Measurements from ENCODE around the gene SPAG16. TPM values are rescaled to one million over a fixed set of nuclear protein-coding genes. Genes with fewer than 3 reads are reported as not detected.
A peak's percentile ranks its signal among the peaks of the same experiment; 100 is the strongest.

Gene SPAG16
- total RNA-seq, 1 experiment from 2014 or later, result 0.30 TPM

DNA sequence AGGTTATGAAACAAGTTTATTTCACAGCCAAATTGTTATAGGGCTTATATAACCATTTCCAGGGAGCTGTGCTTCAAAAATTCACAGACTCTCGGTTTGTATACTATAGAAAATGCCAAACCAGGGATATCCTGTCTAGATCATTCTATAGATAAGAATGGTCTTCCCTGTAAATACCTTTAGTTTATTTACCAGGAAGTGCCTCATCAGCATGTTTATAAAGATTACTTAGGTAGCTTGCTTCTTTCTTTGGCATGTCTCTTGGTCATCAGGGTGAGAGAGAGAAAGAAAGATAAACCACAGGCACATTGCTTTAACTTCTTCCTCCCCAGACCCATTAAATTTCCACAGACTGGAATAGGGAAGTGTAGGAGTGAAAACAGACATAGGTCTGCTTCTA lies 439.4 kb downstream of the SPAG16 start (continued):
- TF ChIP-seq, protein P1, sequence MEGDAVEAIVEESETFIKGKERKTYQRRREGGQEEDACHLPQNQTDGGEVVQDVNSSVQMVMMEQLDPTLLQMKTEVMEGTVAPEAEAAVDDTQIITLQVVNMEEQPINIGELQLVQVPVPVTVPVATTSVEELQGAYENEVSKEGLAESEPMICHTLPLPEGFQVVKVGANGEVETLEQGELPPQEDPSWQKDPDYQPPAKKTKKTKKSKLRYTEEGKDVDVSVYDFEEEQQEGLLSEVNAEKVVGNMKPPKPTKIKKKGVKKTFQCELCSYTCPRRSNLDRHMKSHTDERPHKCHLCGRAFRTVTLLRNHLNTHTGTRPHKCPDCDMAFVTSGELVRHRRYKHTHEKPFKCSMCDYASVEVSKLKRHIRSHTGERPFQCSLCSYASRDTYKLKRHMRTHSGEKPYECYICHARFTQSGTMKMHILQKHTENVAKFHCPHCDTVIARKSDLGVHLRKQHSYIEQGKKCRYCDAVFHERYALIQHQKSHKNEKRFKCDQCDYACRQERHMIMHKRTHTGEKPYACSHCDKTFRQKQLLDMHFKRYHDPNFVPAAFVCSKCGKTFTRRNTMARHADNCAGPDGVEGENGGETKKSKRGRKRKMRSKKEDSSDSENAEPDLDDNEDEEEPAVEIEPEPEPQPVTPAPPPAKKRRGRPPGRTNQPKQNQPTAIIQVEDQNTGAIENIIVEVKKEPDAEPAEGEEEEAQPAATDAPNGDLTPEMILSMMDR (IDR thresholded peaks at IDR 0.05 in 2 of 3, conservative IDR thresholded peaks at IDR 0.05 in 1 of 3; ENCODE audit: borderline replicate concordance in 1 of 3, insufficient read depth in 1 of 3, low read depth in 2 of 3, low read length in 2 of 3), result no peak
- TF ChIP-seq ZFX (IDR thresholded peaks at IDR 0.05), result no peak
- no peak for TF ChIP-seq FOSL1 (IDR thresholded peaks at IDR 0.05; ENCODE audit: low read depth)
- TF ChIP-seq, protein P2, sequence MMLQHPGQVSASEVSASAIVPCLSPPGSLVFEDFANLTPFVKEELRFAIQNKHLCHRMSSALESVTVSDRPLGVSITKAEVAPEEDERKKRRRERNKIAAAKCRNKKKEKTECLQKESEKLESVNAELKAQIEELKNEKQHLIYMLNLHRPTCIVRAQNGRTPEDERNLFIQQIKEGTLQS (IDR thresholded peaks at IDR 0.05), result no peak
- no peak for TF ChIP-seq EGR1 (IDR thresholded peaks at IDR 0.05; ENCODE audit: low read depth)
- no peak for TF ChIP-seq CEBPB (IDR thresholded peaks at IDR 0.05; ENCODE audit: low read depth)
- no peak for TF ChIP-seq CBX3 (IDR thresholded peaks at IDR 0.05; ENCODE audit: low read depth)
- no peak for TF ChIP-seq ZNF274 (IDR thresholded peaks at IDR 0.05; ENCODE audit: low read depth, low read length)

DNA sequence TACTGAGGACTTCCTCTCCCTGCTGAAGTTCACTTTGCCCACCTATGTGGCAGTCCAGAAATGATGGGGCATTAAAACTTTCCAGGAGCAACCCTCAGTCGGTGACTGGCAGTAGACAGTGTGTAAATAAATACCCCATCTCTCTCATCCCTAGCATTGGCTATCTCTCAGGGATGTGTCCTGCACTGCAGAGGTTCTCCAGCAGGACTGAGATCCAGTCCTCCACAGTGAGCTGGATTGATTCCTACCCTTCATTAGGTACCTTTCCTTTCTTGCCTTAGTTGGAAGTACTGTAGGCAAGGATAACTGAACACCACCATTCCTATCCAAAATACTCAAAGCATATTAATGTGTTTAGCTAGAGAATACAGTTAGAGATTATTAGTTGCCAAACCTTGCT lies 441.8 kb downstream of the SPAG16 start:
- RAD21 ChIA-PET (ENCODE audit: low non-redundant PET in 1 of 2, low total read pairs in 2 of 2, uncharacterized antibody in 2 of 2, unreplicated experiment in 2 of 2), result no interaction called here

More for the DNA sequence above, 441.8 kb downstream of the SPAG16 start:
- ATAC-seq (no peak; the same call in 1 of the 2 replicates), DNase-seq (ENCODE audit: low read depth, low spot score) (no peak)
- ChIA-PET CTCF (no interaction called here), POLR2A (no interaction called here)
- H3K27me3 ChIP-seq (ENCODE audit: insufficient read depth, low read length), result no peaks in the 10 kb centered on the region
- H3K4me3 ChIP-seq (replicated peaks in 1 of 2; ENCODE audit: low read depth in 1 of 2, low read length in 2 of 2), result no peak overlapping the region
- H3K79me2 ChIP-seq (ENCODE audit: insufficient read depth, low read length), result no peaks in the 10 kb centered on the region
- no peaks in the 10 kb centered on the region for H4K20me1 ChIP-seq (ENCODE audit: insufficient read depth)
- no peak overlapping the region for H3K9ac ChIP-seq (ENCODE audit: low read length)
- no peaks in the 10 kb centered on the region for H3K9me3 ChIP-seq (ENCODE audit: control insufficient read depth in 1 of 2, insufficient read depth in 1 of 2, low read depth in 1 of 2, low read length in 2 of 2)
- H3K4me1 ChIP-seq (ENCODE audit: control insufficient read depth in 1 of 2, insufficient read depth in 2 of 2, low read length in 2 of 2), result no peaks in the 10 kb centered on the region
- BruUV-seq (replicated peaks), result no TSS peak
- no peaks in the 10 kb centered on the region for H3K9me2 ChIP-seq (ENCODE audit: insufficient read depth)
- H2AFZ ChIP-seq (ENCODE audit: low read depth, low read length, poor library complexity, severe bottlenecking), result no peak overlapping the region
- H3K27ac ChIP-seq (ENCODE audit: low read depth, low read length), result no peak overlapping the region
- H3K36me3 ChIP-seq (ENCODE audit: control insufficient read depth in 1 of 2, insufficient read depth in 2 of 2, low read length in 2 of 2), result no peaks in the 10 kb centered on the region
- H3K4me2 ChIP-seq (ENCODE audit: low read length), result no peak overlapping the region
- intact Hi-C loops (cut with micrococcal nuclease), result no loop called here
- TF ChIP-seq EZH2 (IDR thresholded peaks at IDR 0.05) (no peak), SP1 (IDR thresholded peaks at IDR 0.05; ENCODE audit: low read depth) (no peak), EZH2phosphoT487 (IDR thresholded peaks at IDR 0.05; ENCODE audit: borderline replicate concordance) (no peak), YY1 (IDR thresholded peaks at IDR 0.05; ENCODE audit: extremely low read depth, insufficient replicate concordance, low read depth, low read length) (no peak), TCF7L2 (IDR thresholded peaks at IDR 0.05; ENCODE audit: borderline replicate concordance, extremely low read depth, insufficient read depth, insufficient read length) (no peak), RAD21 (IDR thresholded peaks at IDR 0.05; ENCODE audit: low read depth) (no peak)
- TF ChIP-seq, protein P2 (IDR thresholded peaks at IDR 0.05), result no peak
- TF ChIP-seq, protein P1 (IDR thresholded peaks at IDR 0.05 in 2 of 3, conservative IDR thresholded peaks at IDR 0.05 in 1 of 3; ENCODE audit: borderline replicate concordance in 1 of 3, insufficient read depth in 1 of 3, low read depth in 2 of 3, low read length in 2 of 3), result peak in 2 of 3 experiments; percentile 6 to 20; a peak in 1 of 6 replicates
